Cardiac septum (tissue), 1 donor: ENCODE measurements around the gene PREX1. TPM values are rescaled to one million over a fixed set of nuclear protein-coding genes. Genes with fewer than 3 reads are reported as not detected.
"Not testable (repeated sequence)": the region's sequence is repeated elsewhere in the genome, so short reads cannot be mapped to it uniquely, and the experiment has no call there.

Experiments
- DNase-seq: peaks from one replicate; pipeline ENCODE4 v3.0.0-alpha.2; 2020; ENCODE audit warnings: low spot score
- intact Hi-C: fragments of 100-400 bp; cut with DNase I; formaldehyde crosslinking; loops from one replicate; pipeline ENCODE4 v1.14.0; 2022
- total RNA-seq: library from RNA; stranded (reverse); fragmentation: NEBNext Ultra II Directional; extraction: Animal tissue kit (Norgen Biotek cat#: 25700); gene quantifications from one replicate; pipeline ENCODE4 v1.2.1, GENCODE V29; 2021
- donor health status: DM: no; HTN: no; CAD: no.

The PREX1 gene
- total RNA-seq, 1 donor from 2014 or later, result 13.9 TPM

DNA sequence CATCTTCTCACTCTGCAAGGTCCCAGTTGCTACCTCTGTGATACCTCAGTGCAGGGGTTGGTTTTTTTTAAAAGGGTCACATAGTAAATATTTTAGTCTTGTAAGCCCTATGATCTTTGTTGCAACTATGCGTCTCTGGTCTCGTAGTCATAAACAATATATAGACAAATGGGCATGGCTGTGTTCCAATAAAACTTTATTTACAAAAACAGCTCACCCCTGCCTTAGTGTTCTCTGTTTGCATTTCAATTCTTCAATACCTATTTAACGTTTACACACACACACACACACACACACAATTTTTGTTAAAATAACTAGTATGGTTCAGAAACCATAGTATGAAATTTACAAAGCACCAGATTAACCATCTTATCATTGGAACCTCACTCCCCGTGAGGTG, 216.8 kb downstream of the PREX1 start:
- no peak for DNase-seq
- intact Hi-C loops, result no loop called here

GRCh38 chr20:48609491-48609978, 218.3 kb downstream of the PREX1 start:
- intact Hi-C loops, result no loop called here
- no peak for DNase-seq

GRCh38 chr20:48608756-48609155, 219.0 kb downstream of the PREX1 start:
- DNase-seq, result no peak
- intact Hi-C loops, result no loop called here

DNA sequence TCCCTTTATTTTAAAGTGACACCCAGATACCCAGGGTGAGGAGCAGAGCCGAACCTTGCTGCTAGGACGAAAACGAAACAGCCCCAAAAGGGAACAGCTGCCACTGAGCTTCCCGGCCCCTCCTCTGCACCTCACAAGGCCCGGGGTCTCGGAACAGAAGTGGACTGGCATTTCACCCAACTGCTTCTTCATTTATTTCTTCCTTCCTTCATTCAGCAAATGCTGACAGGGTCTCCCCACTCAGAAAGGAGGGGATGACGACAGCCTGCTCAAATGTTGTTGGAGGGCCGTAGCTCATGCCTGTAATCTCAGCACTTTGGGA, 220.3 kb downstream of the PREX1 start:
- intact Hi-C loops, result no loop called here
- peak; percentile 47 for DNase-seq

DNA sequence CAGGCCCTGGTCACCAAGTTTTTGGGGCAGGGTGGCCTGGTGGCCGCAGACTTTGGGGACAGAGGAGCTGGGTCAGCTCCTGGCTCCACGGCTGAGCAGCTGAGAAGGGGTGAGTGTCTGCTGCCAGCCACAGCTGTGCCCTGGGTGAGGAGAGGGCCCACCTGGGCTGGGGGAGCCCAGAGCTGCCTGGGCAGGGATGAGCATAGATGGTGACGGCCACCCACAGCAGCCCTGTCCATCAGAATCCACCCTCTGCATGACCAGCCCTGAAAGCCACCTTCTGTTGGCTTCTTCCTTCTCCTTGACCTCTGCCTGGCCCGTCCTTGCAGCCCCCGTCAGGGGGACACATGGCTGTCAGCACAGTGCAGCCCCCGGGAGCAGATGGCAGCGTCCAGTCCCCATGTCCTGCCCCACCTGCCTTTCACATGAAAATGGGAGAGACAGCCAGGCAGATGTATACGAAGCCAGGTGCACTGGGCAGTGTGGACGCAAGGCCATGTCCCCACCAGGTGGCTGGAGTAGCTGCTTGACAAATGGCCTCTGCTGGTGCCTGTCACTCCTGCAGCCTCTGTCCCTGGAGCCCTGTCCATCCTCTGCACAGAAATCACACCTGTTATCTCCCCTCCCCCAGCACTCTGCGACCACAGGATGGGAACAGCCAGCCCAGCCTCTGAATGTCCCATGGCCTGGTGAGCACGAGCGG, 220.8 kb downstream of the PREX1 start:
- intact Hi-C loops, result no loop called here
- peak; percentile 74 for DNase-seq

DNA sequence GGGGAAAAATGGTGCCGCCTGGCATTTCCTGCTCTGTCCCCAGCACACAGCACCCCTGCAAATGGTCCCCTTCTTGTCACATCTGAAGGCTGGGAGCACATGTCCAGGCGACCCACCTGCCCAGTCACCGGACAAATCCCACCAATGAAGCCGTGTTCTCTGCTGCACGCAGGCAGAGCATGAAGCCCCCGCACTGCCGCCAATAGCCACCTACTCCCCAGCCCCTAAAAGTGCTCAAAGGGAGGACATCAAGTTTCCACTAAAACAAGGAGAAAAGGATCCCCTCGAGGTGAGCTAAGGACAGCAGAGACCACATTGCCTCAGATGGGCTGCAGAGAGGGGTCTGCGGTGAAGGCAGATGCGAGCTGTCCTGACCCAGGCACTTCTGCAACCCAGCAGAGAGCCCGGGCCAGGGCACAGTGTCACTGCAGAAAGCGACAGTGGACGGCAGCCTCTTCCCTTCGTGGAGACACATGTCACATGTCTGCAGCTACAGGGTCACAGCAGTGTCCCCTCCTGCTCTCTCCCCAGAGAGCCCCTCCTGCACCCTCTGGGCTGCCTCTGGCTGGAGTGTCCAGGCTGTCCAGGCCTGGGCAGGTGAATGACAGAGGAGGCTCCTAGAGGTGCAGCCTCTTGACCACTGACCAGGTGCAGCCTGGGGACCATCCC, 221.5 kb downstream of the PREX1 start:
- DNase-seq, result peak; percentile 54
- intact Hi-C loops, result no loop called here

DNA sequence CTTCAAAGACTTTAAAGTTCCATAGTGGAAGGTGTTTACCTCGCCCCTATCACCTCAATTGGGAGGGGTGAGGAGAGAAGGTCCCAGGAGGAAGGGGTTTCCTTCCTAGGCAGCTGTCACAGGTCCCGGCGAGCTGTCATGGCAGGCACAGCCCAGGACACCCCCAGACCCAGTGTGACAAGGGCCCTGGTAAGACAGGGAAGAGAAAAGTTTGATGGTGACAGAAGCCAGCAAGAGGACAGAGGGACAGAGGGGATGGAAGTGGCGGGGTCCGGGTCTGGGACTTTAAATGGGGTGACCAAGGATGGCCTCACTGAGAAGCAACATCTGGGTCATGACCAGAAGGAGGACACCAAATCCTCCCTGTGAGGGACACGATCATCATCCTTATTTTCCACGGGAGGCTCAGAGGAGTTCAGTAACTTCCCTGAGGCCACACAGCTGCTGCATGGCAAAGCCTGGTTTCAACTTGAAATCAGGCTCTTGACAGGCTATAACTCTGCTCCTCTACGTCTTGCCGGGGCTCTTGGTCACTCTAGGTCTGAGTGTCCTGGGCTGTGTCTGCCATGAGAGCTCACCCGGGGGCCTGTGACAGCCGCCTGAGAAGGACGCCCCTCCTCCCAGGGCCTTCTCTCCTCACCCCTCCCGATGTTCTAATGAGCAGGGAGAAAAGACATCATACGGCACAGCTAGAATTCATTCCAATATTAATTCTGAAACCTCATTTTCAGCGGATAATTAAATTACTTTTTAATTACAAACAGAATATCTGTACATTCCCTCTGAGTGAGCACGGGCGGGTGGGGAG, 222.2 kb downstream of the PREX1 start:
- intact Hi-C loops, result no loop called here
- DNase-seq, result peak; percentile 20

- intact Hi-C loops, result no loop called here
- peak; percentile 53 for DNase-seq
Observed at GRCh38 chr20:48604936-48605335, 222.9 kb downstream of the PREX1 start.

DNA sequence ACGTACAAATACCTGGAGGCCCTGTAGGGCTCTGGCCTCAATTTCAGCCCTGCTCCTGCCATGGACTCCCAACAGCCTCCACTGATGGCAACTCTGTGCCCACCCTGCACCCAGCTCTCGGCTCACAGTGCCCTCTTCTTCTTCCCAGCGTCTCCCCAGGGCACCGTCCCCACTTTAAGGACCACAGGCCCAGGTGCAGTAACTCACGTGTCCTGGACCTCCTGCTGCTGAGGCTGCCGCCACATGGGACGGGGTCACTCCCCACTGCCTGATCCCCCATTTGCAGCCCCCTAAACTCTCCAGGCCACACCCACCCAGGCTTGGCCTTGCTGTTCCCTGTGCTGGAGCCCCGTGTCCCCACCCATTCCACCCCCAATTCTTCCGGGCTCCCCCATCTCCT, 223.4 kb downstream of the PREX1 start:
- DNase-seq, result peak; percentile 71
- intact Hi-C loops, result no loop called here

GRCh38 chr20:48603819-48604405, 223.9 kb downstream of the PREX1 start:
- DNase-seq, result peak; percentile 60
- intact Hi-C loops, result no loop called here

DNA sequence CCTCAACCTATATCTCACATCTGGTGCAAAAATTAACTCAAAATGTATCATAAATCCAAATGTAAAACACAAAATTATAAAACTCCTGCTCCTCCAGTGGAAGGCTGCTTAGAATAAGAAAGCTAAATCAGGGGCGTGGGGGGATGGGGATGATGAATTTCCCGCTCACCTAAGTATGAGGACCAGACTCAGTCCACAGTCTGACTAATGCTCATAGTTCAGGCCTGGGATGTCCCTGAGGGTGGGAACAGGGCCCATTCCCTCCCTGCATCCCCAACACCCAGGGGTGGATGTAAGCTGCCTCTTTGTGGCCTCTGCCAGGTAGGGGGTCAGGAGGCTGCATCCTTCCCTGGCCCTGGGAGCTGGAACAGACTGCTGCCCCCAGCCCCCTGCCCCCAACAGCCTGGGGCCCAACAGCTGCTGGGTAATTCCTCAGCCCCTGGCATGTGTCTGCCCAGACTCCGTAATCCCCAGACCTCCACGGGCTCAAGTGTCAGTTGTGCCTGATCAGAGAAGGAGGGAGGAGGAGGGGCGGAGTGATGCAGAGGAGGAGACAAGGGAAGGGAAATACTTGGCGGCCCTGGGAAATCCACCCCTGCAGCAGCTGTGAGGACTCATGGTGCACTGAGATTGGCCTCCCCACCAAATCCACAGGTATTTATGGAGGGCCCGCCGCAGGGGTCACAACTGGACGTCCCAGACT, 224.5 kb downstream of the PREX1 start:
- intact Hi-C loops, result no loop called here
- DNase-seq, result peak; percentile 68

- peak; percentile 49 for DNase-seq
- intact Hi-C loops, result no loop called here
Observed at GRCh38 chr20:48601798-48602197, 226.0 kb downstream of the PREX1 start.

GRCh38 chr20:48600470-48600945, 227.3 kb downstream of the PREX1 start:
- DNase-seq, result peak; percentile 54
- intact Hi-C loops, result no loop called here

DNA sequence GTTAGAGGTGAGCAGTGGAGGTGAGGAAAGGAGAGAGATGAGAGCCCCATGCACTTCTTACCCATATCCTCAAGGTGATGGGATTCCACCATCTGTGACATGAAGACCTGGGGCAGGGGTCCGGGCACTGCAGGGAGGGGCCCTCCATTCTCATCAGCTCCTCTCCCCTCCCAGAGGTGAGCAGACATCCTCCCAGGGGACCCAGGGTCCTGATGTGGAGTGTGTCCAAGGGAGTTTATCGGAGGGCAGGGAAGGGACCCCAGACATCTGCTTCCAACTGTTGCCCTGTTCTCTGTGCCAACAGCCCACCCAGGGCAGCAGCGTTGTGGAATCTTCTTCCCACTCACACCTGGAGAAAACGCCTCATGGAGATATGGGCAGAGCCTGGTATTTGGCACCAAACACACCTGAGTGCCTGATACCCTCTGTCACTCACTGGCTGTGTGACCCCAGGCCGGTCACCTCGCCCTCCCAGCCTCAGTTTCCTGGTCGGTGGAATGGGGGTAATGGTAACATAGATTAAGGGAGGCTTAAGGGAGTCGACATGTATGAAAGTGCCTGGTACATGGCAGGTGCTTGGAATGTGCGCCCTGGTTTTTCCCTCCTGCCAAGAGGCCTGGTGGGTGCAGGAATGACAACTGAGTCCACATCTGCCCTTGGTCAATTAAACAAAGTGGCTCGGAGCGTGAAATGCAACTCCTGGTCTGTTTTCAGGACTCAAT, 227.9 kb downstream of the PREX1 start:
- peak; percentile 58 for DNase-seq
- intact Hi-C loops, result no loop called here

DNA sequence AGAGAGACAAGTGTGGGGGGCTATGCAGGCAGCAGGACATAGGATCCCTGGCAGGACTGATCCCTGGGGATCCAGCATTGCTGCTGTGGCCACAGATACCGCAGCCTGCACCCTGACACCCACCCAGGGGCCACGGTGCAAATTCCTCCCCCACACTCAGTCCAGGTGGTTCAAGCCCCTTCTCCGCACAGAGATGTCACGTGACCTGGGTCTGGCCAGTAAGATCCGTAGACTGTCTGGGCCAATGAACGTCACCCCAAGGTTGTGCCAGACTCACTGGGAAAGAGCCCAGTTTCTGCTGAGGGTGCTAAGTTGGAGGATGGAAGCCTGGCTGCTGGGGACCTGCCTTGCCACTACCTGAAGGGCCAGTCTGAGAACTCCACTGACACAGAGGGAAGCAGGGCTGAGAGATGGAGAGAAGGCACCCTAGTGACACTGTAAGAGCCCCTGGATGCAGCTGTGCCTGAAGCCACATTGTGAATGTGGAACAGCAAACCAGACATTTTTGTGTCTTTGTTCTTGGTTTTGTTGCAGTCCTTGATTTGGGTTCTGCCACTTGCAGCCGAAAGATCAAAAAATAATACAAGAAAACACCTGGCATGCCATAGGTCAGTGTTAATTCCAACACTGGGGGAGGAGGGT, 228.6 kb downstream of the PREX1 start:
- intact Hi-C loops, result no loop called here

GRCh38 chr20:48598303-48598941, 229.4 kb downstream of the PREX1 start:
- intact Hi-C loops, result not testable (repeated sequence)
- peak; percentile 36 for DNase-seq

More for the DNA sequence above, 228.6 kb downstream of the PREX1 start:
- DNase-seq, result peak; percentile 38

GRCh38 chr20:48597521-48598302, 230.1 kb downstream of the PREX1 start:
- peak; percentile 57 for DNase-seq
- intact Hi-C loops, result no loop called here
